Measurements from ENCODE around the gene APBB2.

APBB2 gene

DNA sequence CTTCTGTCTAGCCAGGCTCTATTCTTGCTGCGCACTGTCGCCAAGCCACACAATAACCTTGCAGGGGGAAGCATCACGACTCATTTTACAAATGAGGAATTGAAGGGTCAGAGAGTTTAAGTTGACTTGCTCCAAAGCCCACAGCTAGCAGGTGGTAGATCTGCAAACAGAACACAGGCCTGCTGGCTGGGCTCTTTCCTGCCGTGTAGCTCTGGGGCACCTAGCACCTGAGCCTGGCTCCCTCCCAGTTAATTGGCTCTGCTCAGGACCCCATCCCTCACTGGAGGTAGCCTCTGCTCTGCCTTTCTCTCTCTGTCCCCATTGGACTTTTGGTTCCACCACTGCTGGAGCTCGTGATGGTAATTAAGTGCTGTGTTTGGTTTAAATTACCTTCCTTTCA lies 366.1 kb downstream of the APBB2 start:
- no peak overlapping the region for H3K4me3 ChIP-seq (ENCODE audit: low read depth, low read length)
- DNase-seq (ENCODE audit: low read depth) = no peak
- TF ChIP-seq MYC (IDR thresholded peaks at IDR 0.05; ENCODE audit: low read depth, low read length) (no peak), POLR2A (IDR thresholded peaks at IDR 0.05; ENCODE audit: extremely low read depth, insufficient read length) (no peak), CTCF (IDR thresholded peaks at IDR 0.05; ENCODE audit: low read depth, low read length) (no peak)
- TF ChIP-seq, protein P1, sequence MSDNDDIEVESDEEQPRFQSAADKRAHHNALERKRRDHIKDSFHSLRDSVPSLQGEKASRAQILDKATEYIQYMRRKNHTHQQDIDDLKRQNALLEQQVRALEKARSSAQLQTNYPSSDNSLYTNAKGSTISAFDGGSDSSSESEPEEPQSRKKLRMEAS (IDR thresholded peaks at IDR 0.05; ENCODE audit: low read depth, low read length) = no peak

GRCh38 chr4:40846532-40846931 lies 367.8 kb downstream of the APBB2 start:
- H3K4me3 ChIP-seq (ENCODE audit: low read depth, low read length) = no peak overlapping the region
- TF ChIP-seq CTCF (IDR thresholded peaks at IDR 0.05; ENCODE audit: low read depth, low read length) (no peak), POLR2A (IDR thresholded peaks at IDR 0.05; ENCODE audit: extremely low read depth, insufficient read length) (no peak), MYC (IDR thresholded peaks at IDR 0.05; ENCODE audit: low read depth, low read length) (no peak)
- TF ChIP-seq, protein P1 (IDR thresholded peaks at IDR 0.05; ENCODE audit: low read depth, low read length) = no peak
- DNase-seq (ENCODE audit: low read depth) = no peak

DNA sequence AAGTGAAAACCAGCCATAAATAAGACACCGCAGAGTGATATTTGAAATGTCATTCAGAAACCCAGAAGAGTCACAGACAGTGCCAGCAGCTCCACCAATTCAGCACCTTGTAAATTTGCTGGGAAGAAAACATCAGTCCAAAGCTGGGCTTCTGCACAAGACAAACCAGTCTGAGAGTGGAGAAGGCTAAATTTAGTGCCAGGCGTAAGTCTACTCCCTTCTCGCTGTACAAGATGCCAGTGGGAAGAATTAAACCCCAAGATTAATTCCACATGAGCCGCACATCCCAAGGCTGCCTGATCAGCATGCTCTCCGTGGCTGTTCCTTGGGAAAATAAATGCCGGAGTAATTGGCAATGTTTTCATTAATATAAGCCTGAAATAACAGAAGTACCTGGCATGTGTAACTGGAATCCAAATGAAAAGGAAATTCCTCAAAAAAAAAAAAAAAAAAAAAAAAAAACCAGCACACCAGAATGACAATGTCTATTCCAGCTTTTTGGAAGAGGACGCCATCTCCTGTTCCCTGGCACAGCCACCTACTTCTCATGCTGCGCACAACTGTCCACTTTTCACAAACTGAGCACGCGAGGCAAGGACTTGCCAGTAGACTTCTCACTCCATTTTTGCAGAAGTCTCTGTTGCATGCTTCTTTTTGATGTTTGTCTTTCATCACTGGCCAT lies 369.0 kb downstream of the APBB2 start:
- no peak overlapping the region for H3K4me3 ChIP-seq (ENCODE audit: low read depth, low read length)
- DNase-seq (ENCODE audit: low read depth) = no peak
- no peak for TF ChIP-seq CTCF (IDR thresholded peaks at IDR 0.05; ENCODE audit: low read depth, low read length)
- no peak for TF ChIP-seq POLR2A (IDR thresholded peaks at IDR 0.05; ENCODE audit: extremely low read depth, insufficient read length)
- TF ChIP-seq MYC (IDR thresholded peaks at IDR 0.05; ENCODE audit: low read depth, low read length) = no peak
- TF ChIP-seq, protein P1 (IDR thresholded peaks at IDR 0.05; ENCODE audit: low read depth, low read length) = no peak

GRCh38 chr4:40844261-40844660 lies 370.1 kb downstream of the APBB2 start:
- TF ChIP-seq, protein P1 (IDR thresholded peaks at IDR 0.05; ENCODE audit: low read depth, low read length) = no peak
- TF ChIP-seq POLR2A (IDR thresholded peaks at IDR 0.05; ENCODE audit: extremely low read depth, insufficient read length) = no peak
- no peak for TF ChIP-seq MYC (IDR thresholded peaks at IDR 0.05; ENCODE audit: low read depth, low read length)
- no peak for TF ChIP-seq CTCF (IDR thresholded peaks at IDR 0.05; ENCODE audit: low read depth, low read length)
- no peak for DNase-seq (ENCODE audit: low read depth)
- H3K4me3 ChIP-seq (ENCODE audit: low read depth, low read length) = no peak overlapping the region

GRCh38 chr4:40843696-40844095 lies 370.6 kb downstream of the APBB2 start:
- peak; percentile 65 for DNase-seq (ENCODE audit: low read depth)
- TF ChIP-seq, protein P1 (IDR thresholded peaks at IDR 0.05; ENCODE audit: low read depth, low read length) = no peak
- peak; percentile 63 for TF ChIP-seq CTCF (IDR thresholded peaks at IDR 0.05; ENCODE audit: low read depth, low read length)
- no peak overlapping the region for H3K4me3 ChIP-seq (ENCODE audit: low read depth, low read length)

Measured in NB4 (cell line).